Tibial nerve (tissue), 4 donors: ENCODE data around the gene MYBPC1.
A peak's percentile ranks its signal among the peaks of the same experiment; 100 is the strongest.

Experiments used
- CTCF ChIP-seq, 5 experiments: fragments of 200-600 bp in 3 of 5; fragments of 450-650 bp in 2 of 5; sonication (generic) in 3 of 5; IDR thresholded peaks; one replicate each; pipeline ENCODE4 v1.5.1; 2016 to 2019; ENCODE audit warnings: antibody characterized with exemption in 5 of 5, mild to moderate bottlenecking in 3 of 5, moderate library complexity in 2 of 5
- EP300 ChIP-seq, 2 donors: sonication (generic); formaldehyde crosslinking; IDR thresholded peaks; one replicate each; pipeline ENCODE4 v1.6.1; 2017; ENCODE audit warnings: antibody characterized with exemption in 2 of 2, mild to moderate bottlenecking in 1 of 2
- POLR2A ChIP-seq, 2 donors: fragments of 450-650 bp; IDR thresholded peaks; one replicate each; pipeline ENCODE4 v1.6.1; 2017; ENCODE audit warnings: antibody characterized with exemption in 2 of 2, mild to moderate bottlenecking in 2 of 2, moderate library complexity in 2 of 2

- TF ChIP-seq EP300 (IDR thresholded peaks at IDR 0.05) (peak in 1 of 2 donors; percentile 41), CTCF (IDR thresholded peaks at IDR 0.05) (no peak), POLR2A (IDR thresholded peaks at IDR 0.05) (no peak)
Measured at GRCh38 chr12:101671157-101671791, 76.5 kb downstream of the MYBPC1 start.
